NCI-H2029 treated with DMSO at 0.1 percent for 48 hours (cell line): ENCODE data around the gene SMYD3.
"Not testable (repeated sequence)": the region's sequence is repeated elsewhere in the genome, so short reads cannot be mapped to it uniquely, and the experiment has no call there.

ENCODE experiments used
- DNase-seq: peaks from one replicate; lab custom pipeline; 2025; lab: John Stamatoyannopoulos, UW

SMYD3 gene

GRCh38 chr1:246108278-246108925, 398.7 kb downstream of the SMYD3 start:
- DNase-seq: no peak

- DNase-seq: no peak
These were observed 399.4 kb downstream of the SMYD3 start for GRCh38 chr1:246107516-246108277.

- no peak for DNase-seq
These were observed 400.7 kb downstream of the SMYD3 start for GRCh38 chr1:246106342-246106763.

- DNase-seq: no peak
These were observed 402.2 kb downstream of the SMYD3 start for GRCh38 chr1:246104927-246105326.

GRCh38 chr1:246099570-246099969, 407.5 kb downstream of the SMYD3 start:
- no peak for DNase-seq

GRCh38 chr1:246096356-246096755, 410.7 kb downstream of the SMYD3 start:
- DNase-seq: no peak

GRCh38 chr1:246095443-246095842, 411.6 kb downstream of the SMYD3 start:
- no peak for DNase-seq

- DNase-seq: no peak
These were observed 413.8 kb downstream of the SMYD3 start for GRCh38 chr1:246093230-246093629.

- DNase-seq: no peak
These were observed 414.9 kb downstream of the SMYD3 start for GRCh38 chr1:246092136-246092535.

GRCh38 chr1:246091477-246091876, 415.6 kb downstream of the SMYD3 start:
- DNase-seq: no peak

GRCh38 chr1:246086191-246086590, 420.9 kb downstream of the SMYD3 start:
- no peak for DNase-seq

- DNase-seq: no peak
These were observed 423.7 kb downstream of the SMYD3 start for GRCh38 chr1:246083416-246083815.

GRCh38 chr1:246081856-246082668, 425.0 kb downstream of the SMYD3 start:
- no peak for DNase-seq

GRCh38 chr1:246081138-246081702, 425.9 kb downstream of the SMYD3 start:
- DNase-seq: no peak

GRCh38 chr1:246080031-246080430, 427.0 kb downstream of the SMYD3 start:
- no peak for DNase-seq

- DNase-seq: no peak
These were observed 428.2 kb downstream of the SMYD3 start for GRCh38 chr1:246078888-246079252.

GRCh38 chr1:246078126-246078887, 428.8 kb downstream of the SMYD3 start:
- DNase-seq: no peak

GRCh38 chr1:246077476-246077875, 429.6 kb downstream of the SMYD3 start:
- no peak for DNase-seq

GRCh38 chr1:246074421-246074820, 432.7 kb downstream of the SMYD3 start:
- no peak for DNase-seq

GRCh38 chr1:246072456-246072955, 434.6 kb downstream of the SMYD3 start:
- no peak for DNase-seq

GRCh38 chr1:246071981-246072380, 435.1 kb downstream of the SMYD3 start:
- DNase-seq: not testable (repeated sequence)
